ENCODE measurements around the gene PPT2. TPM values are rescaled to one million over a fixed set of nuclear protein-coding genes. Genes with fewer than 3 reads are reported as not detected.
A peak's percentile ranks its signal among the peaks of the same experiment; 100 is the strongest.

PPT2 gene
- total RNA-seq, 1 experiment from 2014 or later = 46.3 TPM

- Histone ChIP-seq H2AFZ (ENCODE audit: low read length) (no peak overlapping the region), H3K27ac (ENCODE audit: insufficient read length, low read depth, low read length) (no peak overlapping the region), H3K14ac (ENCODE audit: insufficient read depth, low read length) (no peak overlapping the region; the same call in 1 of the 2 replicates), H2BK120ac (ENCODE audit: low read depth, low read length, poor library complexity, severe bottlenecking) (no peak overlapping the region), H3K23me2 (ENCODE audit: insufficient read length, low read depth, low read length, poor library complexity, severe bottlenecking) (peaks cover 7% of the 10 kb centered on the region), H3T11ph (ENCODE audit: low read length) (no peak overlapping the region), H3K23ac (ENCODE audit: insufficient read length, low read depth, low read length) (no peak overlapping the region), H4K5ac (ENCODE audit: insufficient read length, low read depth, low read length) (no peak overlapping the region), H3K4ac (ENCODE audit: low read depth, low read length) (no peak overlapping the region), H4K8ac (replicated peaks; ENCODE audit: insufficient read length, low read depth, low read length) (no peak overlapping the region), H3K9me3 (ENCODE audit: control insufficient read depth, low read depth, low read length) (no peaks in the 10 kb centered on the region), H2BK5ac (ENCODE audit: insufficient read length, low read length) (no peak overlapping the region), H2BK20ac (ENCODE audit: low read depth, low read length, poor library complexity, severe bottlenecking) (no peak overlapping the region), H2BK12ac (ENCODE audit: insufficient read length, low read depth, low read length) (no peak overlapping the region), H3K27me3 (ENCODE audit: insufficient read depth, low read length) (no peaks in the 10 kb centered on the region), H3K56ac (ENCODE audit: insufficient read length, low read depth, low read length) (no peak overlapping the region), H3K79me1 (ENCODE audit: insufficient read depth, low read depth, low read length, poor library complexity, severe bottlenecking) (no peaks in the 10 kb centered on the region), H3K18ac (ENCODE audit: insufficient read length, low read depth, low read length) (no peak overlapping the region), H2AK5ac (ENCODE audit: insufficient read length, low read length) (no peak overlapping the region), H3K4me2 (ENCODE audit: insufficient read depth, insufficient read length, low read length) (peak overlapping the region; percentile 72), H4K20me1 (ENCODE audit: control insufficient read depth, insufficient read depth, insufficient read length) (no peaks in the 10 kb centered on the region), H4K91ac (ENCODE audit: insufficient read length, low read depth, low read length) (no peak overlapping the region), H3K9ac (ENCODE audit: extremely low read depth, insufficient read length, low read length) (no peak overlapping the region), H3K4me1 (ENCODE audit: insufficient read depth, low read length) (peaks cover 7% of the 10 kb centered on the region), H2BK15ac (ENCODE audit: low read depth, low read length) (no peak overlapping the region), H3K79me2 (ENCODE audit: insufficient read depth, low read length) (no peaks in the 10 kb centered on the region)
- Mint-ChIP-seq H3K27me3 (ENCODE audit: low read depth) (no peaks in the 10 kb centered on the region), H3K27ac (peak overlapping the region in 1 of 3 experiments; percentile 98; a peak in 3 of 7 replicates), H3K36me3 (ENCODE audit: insufficient read depth in 1 of 3, low read depth in 3 of 3) (peaks cover 12 to 36% (median 34%) of the 10 kb centered on the region in 3 experiments; a peak in 6 of 7 replicates), H3K4me3 (peak overlapping the region; percentile 76 to 90), H3K9me3 (no peaks in the 10 kb centered on the region; a peak in 1 of 5 replicates), H3K4me1 (peaks cover 50 to 61% of the 10 kb centered on the region in 2 experiments)
- WGBS (ENCODE audit: extremely low coverage, insufficient read length, low lambda C conversion rate) = no CpG with 5 or more reads among the region's 23 CpGs
- TF ChIP-seq CTCF (conservative IDR thresholded peaks at IDR 0.05) = no peak
- DNase-seq = no peak
Observed at GRCh38 chr6:32189742-32190053, 35.8 kb downstream of the PPT2 start.
